HCT116 (cell line): Measurements from ENCODE around the gene PLA2G1B. TPM values are rescaled to one million over a fixed set of nuclear protein-coding genes. Genes with fewer than 3 reads are reported as not detected.

Experiments
- ATAC-seq: fragments of 200-7000 bp; cut with Tn5 transposase; 2 replicates; pipeline ENCODE4 v1.9.1; 2020; ENCODE audit warnings: mild to moderate bottlenecking, moderate library complexity
- BruUV-seq: library from RNA; stranded (reverse); fragments of 400-500 nt; replicated peaks from 2 replicates; lab custom pipeline; 2021; lab: Mats Ljungman, UMichigan
- CTCF ChIA-PET: fragments of 300-600 bp; sonication (Branson Sonifier 250); formaldehyde crosslinking; loops from one replicate; lab custom pipeline; 2021; ENCODE audit warnings: antibody characterized with exemption; lab: Charles Lee
- POLR2A ChIA-PET: fragments of 300-600, 350-600 bp; sonication (Branson Sonifier 250); formaldehyde crosslinking; loops from one replicate; lab custom pipeline; 2021; ENCODE audit warnings: antibody characterized with exemption; lab: Charles Lee
- RAD21 ChIA-PET, 2 experiments: fragments of 300-600 bp; sonication (Branson Sonifier 250); formaldehyde crosslinking; loops; one replicate each; lab custom pipeline; 2023; ENCODE audit warnings: low total read pairs in 2 of 2; ENCODE audit not compliant: uncharacterized antibody in 2 of 2, unreplicated experiment in 2 of 2, low non-redundant PET in 1 of 2; lab: Charles Lee
- DNase-seq: peaks from one replicate; pipeline ENCODE4 v3.0.0-alpha.2; 2010; ENCODE audit warnings: low read depth, low spot score
- H2AFZ ChIP-seq: fragments of 200-600 bp; shearing (Covaris generic), sonication (generic); 2 replicates; pipeline ENCODE4 v1.6.1; 2017; ENCODE audit warnings: low read depth, mixed run types, mixed read lengths, antibody characterized with exemption, low read length; ENCODE audit not compliant: poor library complexity, severe bottlenecking
- H3K27ac ChIP-seq: 2 replicates; pipeline ENCODE4 v1.5.1; 2012; ENCODE audit warnings: low read depth, low read length
- H3K27me3 ChIP-seq: fragments of 200-600 bp; sonication (generic); 2 replicates; pipeline ENCODE4 v1.6.1; 2016; ENCODE audit warnings: mixed run types, low read length, mixed read lengths; ENCODE audit not compliant: insufficient read depth
- H3K36me3 ChIP-seq, 2 experiments: fragments of 200-500 bp in 1 of 2; fragments of 200-600 bp in 1 of 2; sonication (Bioruptor generic) in 1 of 2; sonication (generic) in 1 of 2; 2 replicates each; pipeline versions ENCODE4 v1.5.1 to v1.6.1; 2014 to 2016; ENCODE audit warnings: low read length in 2 of 2, inconsistent platforms in 1 of 2, mixed read lengths in 1 of 2, mixed run types in 1 of 2; ENCODE audit not compliant: insufficient read depth in 2 of 2, control insufficient read depth in 1 of 2
- H3K4me1 ChIP-seq, 2 experiments: fragments of 200-600 bp in 1 of 2; sonication (generic) in 1 of 2; 2 replicates each; pipeline versions ENCODE4 v1.5.1 to v1.6.1; 2012 to 2017; ENCODE audit warnings: low read length in 2 of 2, inconsistent platforms in 1 of 2, mild to moderate bottlenecking in 1 of 2, mixed read lengths in 1 of 2, mixed run types in 1 of 2, moderate library complexity in 1 of 2; ENCODE audit not compliant: insufficient read depth in 2 of 2, control insufficient read depth in 1 of 2
- H3K4me2 ChIP-seq: fragments of 200-600 bp; sonication (generic); 2 replicates; pipeline ENCODE4 v1.6.1; 2017; ENCODE audit warnings: mixed run types, low read length, mixed read lengths
- H3K4me3 ChIP-seq, 2 experiments: fragments of 200-600 bp in 1 of 2; sonication (generic) in 1 of 2; replicated peaks in 1 of 2; 2 replicates each; pipeline ENCODE4 v1.5.1; 2011 to 2016; ENCODE audit warnings: low read length in 2 of 2, control low read depth in 1 of 2, low read depth in 1 of 2, mild to moderate bottlenecking in 1 of 2, mixed read lengths in 1 of 2, mixed run types in 1 of 2
- H3K79me2 ChIP-seq: fragments of 200-600 bp; sonication (generic); 2 replicates; pipeline ENCODE4 v1.6.1; 2017; ENCODE audit warnings: mild to moderate bottlenecking, mixed run types, low read length, moderate library complexity, mixed read lengths; ENCODE audit not compliant: insufficient read depth
- H3K9ac ChIP-seq: fragments of 200-600 bp; sonication (generic); 2 replicates; pipeline ENCODE4 v1.6.1; 2016; ENCODE audit warnings: low read length, mixed read lengths
- H3K9me2 ChIP-seq: fragments of 200-600 bp; sonication (generic), shearing (Covaris generic); 2 replicates; pipeline ENCODE4 v1.6.1; 2017; ENCODE audit warnings: mixed run types, mild to moderate bottlenecking, moderate library complexity; ENCODE audit not compliant: insufficient read depth
- H3K9me3 ChIP-seq, 2 experiments: fragments of 200-500 bp in 1 of 2; fragments of 200-600 bp in 1 of 2; sonication (Bioruptor generic) in 1 of 2; sonication (generic) in 1 of 2; 2 replicates each; pipeline ENCODE4 v1.6.1; 2014 to 2017; ENCODE audit warnings: low read length in 2 of 2, mixed read lengths in 2 of 2, inconsistent platforms in 1 of 2, low read depth in 1 of 2, mild to moderate bottlenecking in 1 of 2, mixed run types in 1 of 2, moderate library complexity in 1 of 2; ENCODE audit not compliant: control insufficient read depth in 1 of 2, insufficient read depth in 1 of 2
- H4K20me1 ChIP-seq: fragments of 200-600 bp; sonication (generic), shearing (Covaris generic); 2 replicates; pipeline ENCODE4 v1.6.1; 2017; ENCODE audit warnings: mixed run types, mild to moderate bottlenecking, moderate library complexity; ENCODE audit not compliant: insufficient read depth
- CBX3 ChIP-seq: IDR thresholded peaks from 2 replicates; pipeline ENCODE4 v1.6.1; 2012; ENCODE audit warnings: low read depth
- CEBPB ChIP-seq: IDR thresholded peaks from 2 replicates; pipeline ENCODE4 v1.6.1; 2012; ENCODE audit warnings: low read depth
- EGR1 ChIP-seq: IDR thresholded peaks from 2 replicates; pipeline ENCODE4 v1.6.1; 2012; ENCODE audit warnings: low read depth
- EZH2 ChIP-seq: fragments of 200-600 bp; sonication (generic); IDR thresholded peaks from 2 replicates; pipeline ENCODE4 v1.6.1; 2017; ENCODE audit warnings: antibody characterized with exemption, mixed run types
- EZH2phosphoT487 ChIP-seq: fragments of 200-600 bp; IDR thresholded peaks from 2 replicates; pipeline ENCODE4 v1.6.1; 2018; ENCODE audit warnings: antibody characterized with exemption, borderline replicate concordance
- FOSL1 ChIP-seq: IDR thresholded peaks from 2 replicates; pipeline ENCODE4 v1.6.1; 2012; ENCODE audit warnings: low read depth
- JUND ChIP-seq: IDR thresholded peaks from 2 replicates; pipeline ENCODE4 v1.6.1; 2012
- POLR2A ChIP-seq: IDR thresholded peaks from 2 replicates; pipeline ENCODE4 v1.7.0; 2011; ENCODE audit warnings: borderline replicate concordance; ENCODE audit not compliant: insufficient read depth, insufficient read length; ENCODE audit errors: extremely low read depth
- POLR2AphosphoS5 ChIP-seq: IDR thresholded peaks from 2 replicates; pipeline ENCODE4 v1.6.1; 2011; ENCODE audit warnings: mild to moderate bottlenecking, low read depth, low read length, moderate library complexity
- RAD21 ChIP-seq: IDR thresholded peaks from 2 replicates; pipeline ENCODE4 v1.6.1; 2012; ENCODE audit warnings: low read depth, mild to moderate bottlenecking
- SIN3A ChIP-seq: IDR thresholded peaks from 2 replicates; pipeline ENCODE4 v1.6.1; 2012; ENCODE audit warnings: low read depth
- SP1 ChIP-seq: IDR thresholded peaks from 2 replicates; pipeline ENCODE4 v1.6.1; 2012; ENCODE audit warnings: low read depth
- SRF ChIP-seq: IDR thresholded peaks from 2 replicates; pipeline ENCODE4 v1.6.1; 2012; ENCODE audit warnings: low read depth
- TCF7L2 ChIP-seq: IDR thresholded peaks from 2 replicates; pipeline ENCODE4 v1.7.0; 2011; ENCODE audit warnings: borderline replicate concordance, inconsistent platforms; ENCODE audit not compliant: insufficient read depth, insufficient read length; ENCODE audit errors: extremely low read depth
- YY1 ChIP-seq: IDR thresholded peaks from 2 replicates; pipeline ENCODE4 v1.6.1; 2011; ENCODE audit warnings: low read length, low read depth, moderate library complexity, mild to moderate bottlenecking; ENCODE audit not compliant: insufficient replicate concordance; ENCODE audit errors: extremely low read depth
- ZFX ChIP-seq: fragments of 450-650 bp; IDR thresholded peaks from 2 replicates; pipeline ENCODE4 v1.6.1; 2017
- ZNF274 ChIP-seq: fragments of 200-500 bp; sonication (Bioruptor generic); IDR thresholded peaks from 2 replicates; pipeline ENCODE4 v1.6.1; 2014; ENCODE audit warnings: mild to moderate bottlenecking, low read depth, low read length, inconsistent platforms
- intact Hi-C: fragments of 100-400 bp; cut with micrococcal nuclease; formaldehyde crosslinking; loops from 2 replicates; pipeline ENCODE4 v1.10.0; 2022
- total RNA-seq: library from RNA; stranded (reverse); gene quantifications from one replicate; pipeline ENCODE4 v1.2.1, GENCODE V29; 2021; ENCODE audit not compliant: unreplicated experiment
- TF ChIP-seq, protein P1 (sequence below): IDR thresholded peaks from 2 replicates; pipeline ENCODE4 v1.6.1; 2011; ENCODE audit warnings: mild to moderate bottlenecking, low read length, moderate library complexity; ENCODE audit not compliant: insufficient replicate concordance; ENCODE audit errors: extremely low read depth
- TF ChIP-seq, protein P2 (sequence below): IDR thresholded peaks from 2 replicates; pipeline ENCODE4 v1.6.1; 2012
- TF ChIP-seq, protein P3 (sequence below): IDR thresholded peaks from 2 replicates; pipeline ENCODE4 v1.6.1; 2012; ENCODE audit warnings: low read depth

PLA2G1B gene
- total RNA-seq, 1 experiment from 2014 or later = 2.0 TPM

DNA sequence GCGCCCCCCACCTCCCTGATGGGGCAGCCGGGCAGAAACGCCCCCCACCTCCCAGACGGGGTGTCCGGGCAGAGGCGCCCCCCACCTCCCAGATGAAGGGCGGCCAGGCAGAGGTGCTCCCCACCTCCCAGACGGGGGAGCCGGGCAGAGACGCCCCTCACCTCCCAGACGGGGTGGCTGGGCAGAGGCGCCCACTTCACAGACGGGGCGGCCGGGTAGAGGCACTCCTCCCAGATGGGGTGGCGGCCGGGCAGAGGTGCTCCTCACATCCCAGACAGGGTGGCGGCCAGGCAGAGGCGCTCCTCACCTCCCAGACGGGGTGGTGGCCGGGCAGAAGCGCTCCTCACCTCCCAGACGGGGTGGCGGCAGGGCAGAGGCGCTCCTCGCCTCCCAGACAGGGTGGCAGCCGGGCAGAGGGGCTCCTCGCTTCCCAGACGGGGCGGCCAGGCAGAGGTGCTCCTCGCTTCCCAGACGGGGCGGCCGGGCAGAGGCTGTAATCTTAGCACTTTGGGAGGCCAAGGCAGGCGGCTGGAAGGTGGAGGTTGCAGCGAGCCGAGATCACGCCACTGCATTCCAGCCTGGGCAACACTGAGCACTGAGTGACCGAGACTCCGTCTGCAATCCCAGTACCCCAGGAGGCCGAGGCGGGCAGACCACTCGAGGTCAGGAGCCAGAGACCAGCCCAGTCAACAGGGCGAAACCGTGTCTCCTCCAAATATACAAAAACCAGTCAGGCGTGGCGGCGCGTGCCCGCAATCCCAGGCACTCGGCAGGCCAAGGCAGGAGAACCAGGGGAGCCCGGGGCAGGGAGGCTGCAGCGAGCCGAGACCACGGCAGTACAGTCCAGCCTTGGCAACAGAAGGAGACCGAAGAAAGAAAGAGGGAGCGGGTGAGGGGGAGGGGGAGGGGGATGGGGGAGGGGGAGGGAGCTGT, 49.2 kb downstream of the PLA2G1B start:
- no peaks in the 10 kb centered on the region for H4K20me1 ChIP-seq
- H3K4me1 ChIP-seq = no peaks in the 10 kb centered on the region
- TF ChIP-seq EGR1 (no peak), TCF7L2 (no peak), ZNF274 (no peak), SRF (no peak), ZFX (no peak), EZH2 (no peak), POLR2A (no peak), JUND (no peak), FOSL1 (no peak), SIN3A (no peak), CEBPB (no peak), YY1 (no peak), EZH2phosphoT487 (no peak), CBX3 (no peak), POLR2AphosphoS5 (no peak), RAD21 (no peak), SP1 (no peak)
- TF ChIP-seq, protein P1, sequence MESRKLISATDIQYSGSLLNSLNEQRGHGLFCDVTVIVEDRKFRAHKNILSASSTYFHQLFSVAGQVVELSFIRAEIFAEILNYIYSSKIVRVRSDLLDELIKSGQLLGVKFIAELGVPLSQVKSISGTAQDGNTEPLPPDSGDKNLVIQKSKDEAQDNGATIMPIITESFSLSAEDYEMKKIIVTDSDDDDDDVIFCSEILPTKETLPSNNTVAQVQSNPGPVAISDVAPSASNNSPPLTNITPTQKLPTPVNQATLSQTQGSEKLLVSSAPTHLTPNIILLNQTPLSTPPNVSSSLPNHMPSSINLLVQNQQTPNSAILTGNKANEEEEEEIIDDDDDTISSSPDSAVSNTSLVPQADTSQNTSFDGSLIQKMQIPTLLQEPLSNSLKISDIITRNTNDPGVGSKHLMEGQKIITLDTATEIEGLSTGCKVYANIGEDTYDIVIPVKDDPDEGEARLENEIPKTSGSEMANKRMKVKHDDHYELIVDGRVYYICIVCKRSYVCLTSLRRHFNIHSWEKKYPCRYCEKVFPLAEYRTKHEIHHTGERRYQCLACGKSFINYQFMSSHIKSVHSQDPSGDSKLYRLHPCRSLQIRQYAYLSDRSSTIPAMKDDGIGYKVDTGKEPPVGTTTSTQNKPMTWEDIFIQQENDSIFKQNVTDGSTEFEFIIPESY = no peak
- TF ChIP-seq, protein P2, sequence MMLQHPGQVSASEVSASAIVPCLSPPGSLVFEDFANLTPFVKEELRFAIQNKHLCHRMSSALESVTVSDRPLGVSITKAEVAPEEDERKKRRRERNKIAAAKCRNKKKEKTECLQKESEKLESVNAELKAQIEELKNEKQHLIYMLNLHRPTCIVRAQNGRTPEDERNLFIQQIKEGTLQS = no peak
- TF ChIP-seq, protein P3, sequence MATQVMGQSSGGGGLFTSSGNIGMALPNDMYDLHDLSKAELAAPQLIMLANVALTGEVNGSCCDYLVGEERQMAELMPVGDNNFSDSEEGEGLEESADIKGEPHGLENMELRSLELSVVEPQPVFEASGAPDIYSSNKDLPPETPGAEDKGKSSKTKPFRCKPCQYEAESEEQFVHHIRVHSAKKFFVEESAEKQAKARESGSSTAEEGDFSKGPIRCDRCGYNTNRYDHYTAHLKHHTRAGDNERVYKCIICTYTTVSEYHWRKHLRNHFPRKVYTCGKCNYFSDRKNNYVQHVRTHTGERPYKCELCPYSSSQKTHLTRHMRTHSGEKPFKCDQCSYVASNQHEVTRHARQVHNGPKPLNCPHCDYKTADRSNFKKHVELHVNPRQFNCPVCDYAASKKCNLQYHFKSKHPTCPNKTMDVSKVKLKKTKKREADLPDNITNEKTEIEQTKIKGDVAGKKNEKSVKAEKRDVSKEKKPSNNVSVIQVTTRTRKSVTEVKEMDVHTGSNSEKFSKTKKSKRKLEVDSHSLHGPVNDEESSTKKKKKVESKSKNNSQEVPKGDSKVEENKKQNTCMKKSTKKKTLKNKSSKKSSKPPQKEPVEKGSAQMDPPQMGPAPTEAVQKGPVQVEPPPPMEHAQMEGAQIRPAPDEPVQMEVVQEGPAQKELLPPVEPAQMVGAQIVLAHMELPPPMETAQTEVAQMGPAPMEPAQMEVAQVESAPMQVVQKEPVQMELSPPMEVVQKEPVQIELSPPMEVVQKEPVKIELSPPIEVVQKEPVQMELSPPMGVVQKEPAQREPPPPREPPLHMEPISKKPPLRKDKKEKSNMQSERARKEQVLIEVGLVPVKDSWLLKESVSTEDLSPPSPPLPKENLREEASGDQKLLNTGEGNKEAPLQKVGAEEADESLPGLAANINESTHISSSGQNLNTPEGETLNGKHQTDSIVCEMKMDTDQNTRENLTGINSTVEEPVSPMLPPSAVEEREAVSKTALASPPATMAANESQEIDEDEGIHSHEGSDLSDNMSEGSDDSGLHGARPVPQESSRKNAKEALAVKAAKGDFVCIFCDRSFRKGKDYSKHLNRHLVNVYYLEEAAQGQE = no peak
- H3K9ac ChIP-seq = no peak overlapping the region
- POLR2A ChIA-PET = interaction anchor here (1.0 to 5.0 kb wide), 3 partner anchors 14 to 77 kb away, joined by 4 to 29 read pairs (median 5); partner anchors contain the start of genes RNU4-1, RNU4-2 and RPLP0
- DNase-seq = no peak
- H3K27me3 ChIP-seq = no peaks in the 10 kb centered on the region
- H3K27ac ChIP-seq = no peak overlapping the region
- H3K9me2 ChIP-seq = no peaks in the 10 kb centered on the region
- no peak overlapping the region for H2AFZ ChIP-seq
- no peaks in the 10 kb centered on the region for H3K9me3 ChIP-seq
- intact Hi-C loops = no loop called here
- RAD21 ChIA-PET = no interaction called here
- CTCF ChIA-PET = no interaction called here
- no peak overlapping the region for H3K4me2 ChIP-seq
- BruUV-seq = no TSS peak
- H3K36me3 ChIP-seq = no peaks in the 10 kb centered on the region
- H3K79me2 ChIP-seq = no peaks in the 10 kb centered on the region
- no peak for ATAC-seq
- no peak overlapping the region for H3K4me3 ChIP-seq
